Omental fat pad (tissue), 4 donors: ENCODE data around the gene NUB1. TPM values are rescaled to one million over a fixed set of nuclear protein-coding genes. Genes with fewer than 3 reads are reported as not detected.

Experiments
- ATAC-seq: fragments of 150-250 bp; one replicate; pipeline ENCODE4 v1.9.1; 2016; ENCODE audit warnings: mild to moderate bottlenecking, moderate library complexity; ENCODE audit not compliant: low FRiP score
- DNase-seq: peaks from one replicate; pipeline ENCODE4 v3.0.0-alpha.2; 2019; ENCODE audit warnings: low spot score
- total RNA-seq, 4 donors: library from RNA; depleted of rRNA; stranded (reverse); fragments of >200 nt; gene quantifications; one replicate each; pipeline ENCODE4 v1.1.0, GENCODE V29; 2016
- TF ChIP-seq, protein P1 (sequence below), 3 donors: fragments of 450-650 bp; IDR thresholded peaks; one replicate each; pipeline ENCODE4 v1.5.1; 2016 to 2017; ENCODE audit warnings: antibody characterized with exemption in 3 of 3, mild to moderate bottlenecking in 3 of 3, moderate library complexity in 2 of 3

Gene NUB1
- total RNA-seq, 4 donors from 2014 or later: 48.6 to 76.4 (median 56.0) TPM

DNA sequence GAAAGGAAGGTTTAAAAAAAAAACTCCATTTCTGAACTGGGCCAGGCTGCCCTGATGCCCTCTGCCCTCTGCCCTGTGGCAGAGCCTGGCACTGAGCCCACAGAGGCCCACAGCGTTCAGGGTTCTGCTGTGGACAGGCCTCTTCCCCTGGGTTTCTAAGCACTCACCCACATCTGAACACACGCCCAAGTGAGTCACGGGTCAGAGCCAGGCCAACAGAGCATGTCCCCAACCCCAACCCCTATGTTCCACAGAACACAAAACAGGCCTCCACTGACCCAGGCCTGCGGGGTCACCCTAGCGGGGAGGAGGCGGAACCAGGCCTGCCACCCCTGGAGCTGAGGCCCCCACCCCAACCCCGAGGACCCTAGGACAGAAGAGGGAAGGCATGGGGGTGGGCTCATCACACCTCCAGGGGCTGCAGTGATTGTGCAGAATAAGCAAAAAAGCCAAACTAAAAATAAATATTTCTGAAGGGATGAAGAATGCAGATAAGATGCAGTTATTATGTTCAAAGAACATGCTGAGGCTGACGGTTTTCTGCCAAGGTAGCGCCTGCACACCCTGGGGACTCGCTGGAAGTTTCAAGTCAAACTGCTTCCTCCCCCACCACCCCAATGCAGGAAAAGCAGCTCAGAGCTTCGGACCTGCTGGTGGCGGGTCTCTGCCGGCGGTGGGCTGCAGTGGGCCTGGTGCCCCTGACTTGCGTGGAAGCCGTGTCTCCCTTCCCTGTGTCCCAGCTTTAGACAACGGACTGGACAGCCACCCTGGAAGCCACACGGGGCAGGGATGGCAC, 62.8 kb downstream of the NUB1 start:
- DNase-seq (no peak), ATAC-seq (peak; percentile 85)
- TF ChIP-seq, protein P1, sequence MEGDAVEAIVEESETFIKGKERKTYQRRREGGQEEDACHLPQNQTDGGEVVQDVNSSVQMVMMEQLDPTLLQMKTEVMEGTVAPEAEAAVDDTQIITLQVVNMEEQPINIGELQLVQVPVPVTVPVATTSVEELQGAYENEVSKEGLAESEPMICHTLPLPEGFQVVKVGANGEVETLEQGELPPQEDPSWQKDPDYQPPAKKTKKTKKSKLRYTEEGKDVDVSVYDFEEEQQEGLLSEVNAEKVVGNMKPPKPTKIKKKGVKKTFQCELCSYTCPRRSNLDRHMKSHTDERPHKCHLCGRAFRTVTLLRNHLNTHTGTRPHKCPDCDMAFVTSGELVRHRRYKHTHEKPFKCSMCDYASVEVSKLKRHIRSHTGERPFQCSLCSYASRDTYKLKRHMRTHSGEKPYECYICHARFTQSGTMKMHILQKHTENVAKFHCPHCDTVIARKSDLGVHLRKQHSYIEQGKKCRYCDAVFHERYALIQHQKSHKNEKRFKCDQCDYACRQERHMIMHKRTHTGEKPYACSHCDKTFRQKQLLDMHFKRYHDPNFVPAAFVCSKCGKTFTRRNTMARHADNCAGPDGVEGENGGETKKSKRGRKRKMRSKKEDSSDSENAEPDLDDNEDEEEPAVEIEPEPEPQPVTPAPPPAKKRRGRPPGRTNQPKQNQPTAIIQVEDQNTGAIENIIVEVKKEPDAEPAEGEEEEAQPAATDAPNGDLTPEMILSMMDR (IDR thresholded peaks at IDR 0.05): no peak

DNA sequence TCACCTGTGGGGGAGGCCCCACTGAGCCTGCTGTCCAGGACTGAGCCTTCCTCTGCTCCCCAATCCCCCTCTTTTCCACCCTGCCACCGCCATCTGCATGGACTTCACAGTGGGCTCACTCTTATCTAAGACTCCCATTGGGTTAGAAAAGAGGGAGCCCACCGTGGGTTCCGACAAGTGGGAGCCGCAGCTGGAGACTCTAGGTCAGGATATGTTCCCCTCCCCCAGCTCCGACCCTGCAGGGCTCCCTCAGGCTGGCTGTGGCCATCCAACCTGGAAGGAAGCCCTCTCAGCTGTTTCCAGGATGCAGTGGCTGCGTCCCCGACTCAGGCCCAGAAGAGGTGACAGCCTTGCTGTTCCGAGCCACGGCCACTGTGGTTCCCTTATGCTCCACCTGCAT, 63.4 kb downstream of the NUB1 start:
- ATAC-seq (no peak), DNase-seq (no peak)
- TF ChIP-seq, protein P1 (IDR thresholded peaks at IDR 0.05): no peak

DNA sequence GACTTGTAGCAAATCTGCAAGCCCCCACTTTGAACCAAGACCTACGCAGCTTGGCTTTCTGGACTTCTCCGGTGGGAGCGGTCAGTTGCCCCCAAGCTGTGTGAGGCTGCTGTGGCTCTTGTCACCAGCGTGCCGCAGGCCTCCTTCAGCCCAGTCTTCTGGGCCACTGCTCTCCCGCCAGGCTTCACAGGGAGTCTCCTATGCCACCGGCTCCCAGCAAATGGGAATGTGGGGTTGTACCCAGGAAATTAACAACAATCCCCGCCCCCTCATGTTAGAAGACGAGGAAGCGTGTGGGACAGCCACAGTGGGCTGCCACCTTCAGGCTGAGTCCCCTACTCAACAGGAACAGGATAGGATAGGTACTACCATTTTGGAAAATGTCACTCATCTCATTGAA, 64.0 kb downstream of the NUB1 start:
- ATAC-seq (no peak), DNase-seq (no peak)
- TF ChIP-seq, protein P1 (IDR thresholded peaks at IDR 0.05): no peak

DNA sequence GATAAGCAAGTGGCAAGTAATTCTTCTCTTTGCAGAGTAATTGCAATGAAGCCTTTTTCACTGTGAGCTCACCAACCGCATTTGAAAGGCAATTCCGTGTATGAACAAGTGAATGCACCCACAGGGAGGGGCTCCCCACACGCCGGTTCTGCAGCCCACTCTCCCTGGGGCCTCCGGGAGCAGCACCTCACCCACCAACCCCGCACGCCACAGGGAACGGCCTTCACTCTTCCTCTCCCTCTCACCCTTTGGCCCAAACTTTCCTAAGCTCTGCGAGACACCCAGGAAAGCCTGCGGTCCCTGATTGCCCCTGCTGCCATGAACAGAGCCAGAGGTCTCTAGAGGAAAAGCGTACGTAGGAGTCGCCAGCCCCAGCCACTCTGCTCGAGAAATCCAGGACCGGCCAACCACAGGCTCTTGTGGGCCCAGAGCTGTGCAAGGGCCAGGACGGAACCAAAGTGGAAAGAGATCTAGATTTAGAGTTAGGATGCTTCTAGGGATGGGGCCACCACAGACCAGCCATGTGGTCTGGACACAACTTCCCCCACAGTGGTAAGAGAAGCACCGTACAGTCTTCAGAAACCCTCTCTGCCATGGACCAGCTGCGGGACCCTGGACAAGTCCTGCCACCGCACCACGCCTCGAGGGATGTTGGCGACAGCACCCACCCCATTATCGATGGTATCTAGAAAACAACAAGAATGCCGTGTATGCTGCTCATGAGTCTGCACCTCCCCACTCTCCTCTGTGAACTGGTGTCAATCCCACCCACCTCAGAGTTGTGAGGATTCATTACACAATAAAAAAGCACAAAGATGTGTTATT, 64.7 kb downstream of the NUB1 start:
- TF ChIP-seq, protein P1 (IDR thresholded peaks at IDR 0.05): no peak
- no peak for DNase-seq
- no peak for ATAC-seq

DNA sequence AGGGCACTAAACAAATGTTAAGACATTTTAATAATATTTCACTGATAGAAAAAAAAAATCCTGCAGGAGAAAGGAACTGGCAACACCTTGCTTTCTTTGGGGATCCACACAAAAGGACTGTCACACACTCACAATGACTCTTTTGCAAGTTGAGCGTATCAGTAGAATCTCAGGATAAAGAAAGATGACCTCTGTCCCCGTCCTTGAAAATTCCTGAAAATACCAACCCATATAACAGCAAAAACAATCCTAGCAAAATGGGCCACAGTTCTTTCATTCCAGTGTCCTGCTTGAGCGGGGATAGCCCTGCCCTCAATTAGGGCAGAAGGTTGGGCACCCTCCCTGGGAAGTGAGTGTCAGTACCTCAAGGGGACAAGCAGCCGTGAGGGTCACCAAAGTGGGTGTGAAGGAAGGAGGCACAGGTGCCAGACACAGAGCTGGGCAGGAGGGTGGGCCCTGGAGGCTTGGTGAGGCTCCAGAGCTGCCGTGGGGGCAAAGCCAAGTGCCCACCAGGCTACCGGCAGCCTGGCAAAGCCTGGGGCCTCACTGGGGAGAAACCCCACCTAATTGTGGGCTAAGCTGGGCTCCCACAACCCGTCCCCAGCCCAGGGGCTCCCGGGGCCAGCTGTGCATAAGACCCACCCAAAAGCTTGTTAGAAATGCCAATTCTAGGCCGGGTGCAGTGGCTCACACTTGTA, 65.4 kb downstream of the NUB1 start:
- DNase-seq: no peak
- TF ChIP-seq, protein P1 (IDR thresholded peaks at IDR 0.05): no peak
- no peak for ATAC-seq

DNA sequence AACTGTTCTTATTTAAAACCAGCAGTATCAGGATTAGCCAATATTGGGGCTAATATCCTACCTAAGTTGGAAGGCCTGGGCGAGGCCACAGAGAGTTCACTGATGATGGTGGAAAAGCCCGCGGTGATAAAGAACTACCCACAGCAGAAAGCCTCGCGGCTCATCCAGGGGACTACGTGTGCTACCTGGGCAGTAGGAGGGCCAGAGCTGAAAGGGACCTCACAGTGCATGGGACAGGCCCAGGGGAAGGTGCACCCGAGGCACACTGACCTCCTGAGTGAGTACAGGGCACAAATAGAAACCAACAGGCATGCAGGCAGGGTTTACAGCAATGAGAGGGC, 66.9 kb downstream of the NUB1 start:
- DNase-seq (no peak), ATAC-seq (no peak)
- TF ChIP-seq, protein P1 (IDR thresholded peaks at IDR 0.05): no peak
